GM10266 (cell line): ENCODE data around the gene SLC38A10.

Source experiments
- DNase-seq: peaks from one replicate; pipeline ENCODE4 v3.0.0; 2012; ENCODE audit errors: extremely low spot score
- TF ChIP-seq, protein P1 (sequence below): IDR thresholded peaks from 2 replicates; pipeline ENCODE4 v1.5.1; 2012; ENCODE audit warnings: mild to moderate bottlenecking, low read depth; ENCODE audit not compliant: control insufficient read depth, insufficient read depth; ENCODE audit errors: missing control alignments

Gene SLC38A10

DNA sequence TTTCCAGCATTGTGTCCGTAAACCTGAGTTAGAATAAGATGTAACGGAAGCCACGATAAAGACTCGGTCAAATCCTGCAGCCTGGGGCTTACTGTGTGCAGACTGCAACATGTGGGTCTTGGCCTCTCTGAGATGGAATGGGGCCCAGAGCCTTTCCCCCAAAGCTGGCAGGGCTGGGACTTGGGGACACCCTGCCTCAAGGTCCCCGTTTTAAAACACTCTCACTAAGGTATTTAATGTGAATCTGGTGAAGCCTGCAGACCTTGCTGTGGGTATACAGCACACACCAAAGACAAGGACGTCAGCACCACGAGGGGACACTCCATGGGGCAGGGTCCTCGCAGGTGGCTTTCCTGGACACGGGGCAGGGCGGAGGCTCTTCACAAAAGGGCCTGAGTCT lies 53.9 kb downstream of the SLC38A10 start:
- TF ChIP-seq, protein P1, sequence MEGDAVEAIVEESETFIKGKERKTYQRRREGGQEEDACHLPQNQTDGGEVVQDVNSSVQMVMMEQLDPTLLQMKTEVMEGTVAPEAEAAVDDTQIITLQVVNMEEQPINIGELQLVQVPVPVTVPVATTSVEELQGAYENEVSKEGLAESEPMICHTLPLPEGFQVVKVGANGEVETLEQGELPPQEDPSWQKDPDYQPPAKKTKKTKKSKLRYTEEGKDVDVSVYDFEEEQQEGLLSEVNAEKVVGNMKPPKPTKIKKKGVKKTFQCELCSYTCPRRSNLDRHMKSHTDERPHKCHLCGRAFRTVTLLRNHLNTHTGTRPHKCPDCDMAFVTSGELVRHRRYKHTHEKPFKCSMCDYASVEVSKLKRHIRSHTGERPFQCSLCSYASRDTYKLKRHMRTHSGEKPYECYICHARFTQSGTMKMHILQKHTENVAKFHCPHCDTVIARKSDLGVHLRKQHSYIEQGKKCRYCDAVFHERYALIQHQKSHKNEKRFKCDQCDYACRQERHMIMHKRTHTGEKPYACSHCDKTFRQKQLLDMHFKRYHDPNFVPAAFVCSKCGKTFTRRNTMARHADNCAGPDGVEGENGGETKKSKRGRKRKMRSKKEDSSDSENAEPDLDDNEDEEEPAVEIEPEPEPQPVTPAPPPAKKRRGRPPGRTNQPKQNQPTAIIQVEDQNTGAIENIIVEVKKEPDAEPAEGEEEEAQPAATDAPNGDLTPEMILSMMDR: no peak
- no peak for DNase-seq

DNA sequence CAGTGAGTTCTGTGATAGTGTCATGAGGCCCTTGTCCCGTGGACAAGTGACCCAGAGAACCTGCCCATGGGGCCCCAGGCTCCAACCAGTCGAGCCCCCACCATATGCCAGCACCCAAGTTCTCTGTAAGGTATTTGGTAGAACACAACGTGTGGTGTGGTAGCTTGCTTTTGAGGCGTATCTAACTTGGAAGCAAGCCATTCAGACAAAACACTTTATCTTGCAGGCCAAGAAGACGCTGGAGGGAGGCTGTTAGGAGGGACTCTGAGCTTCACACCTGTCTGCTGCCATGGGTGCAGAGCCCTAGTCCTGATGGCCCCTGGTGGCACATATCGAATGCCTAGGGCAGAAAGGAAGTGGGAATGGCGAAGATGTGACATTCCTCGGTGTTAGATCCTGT lies 54.3 kb downstream of the SLC38A10 start:
- TF ChIP-seq, protein P1: no peak
- DNase-seq: no peak

DNA sequence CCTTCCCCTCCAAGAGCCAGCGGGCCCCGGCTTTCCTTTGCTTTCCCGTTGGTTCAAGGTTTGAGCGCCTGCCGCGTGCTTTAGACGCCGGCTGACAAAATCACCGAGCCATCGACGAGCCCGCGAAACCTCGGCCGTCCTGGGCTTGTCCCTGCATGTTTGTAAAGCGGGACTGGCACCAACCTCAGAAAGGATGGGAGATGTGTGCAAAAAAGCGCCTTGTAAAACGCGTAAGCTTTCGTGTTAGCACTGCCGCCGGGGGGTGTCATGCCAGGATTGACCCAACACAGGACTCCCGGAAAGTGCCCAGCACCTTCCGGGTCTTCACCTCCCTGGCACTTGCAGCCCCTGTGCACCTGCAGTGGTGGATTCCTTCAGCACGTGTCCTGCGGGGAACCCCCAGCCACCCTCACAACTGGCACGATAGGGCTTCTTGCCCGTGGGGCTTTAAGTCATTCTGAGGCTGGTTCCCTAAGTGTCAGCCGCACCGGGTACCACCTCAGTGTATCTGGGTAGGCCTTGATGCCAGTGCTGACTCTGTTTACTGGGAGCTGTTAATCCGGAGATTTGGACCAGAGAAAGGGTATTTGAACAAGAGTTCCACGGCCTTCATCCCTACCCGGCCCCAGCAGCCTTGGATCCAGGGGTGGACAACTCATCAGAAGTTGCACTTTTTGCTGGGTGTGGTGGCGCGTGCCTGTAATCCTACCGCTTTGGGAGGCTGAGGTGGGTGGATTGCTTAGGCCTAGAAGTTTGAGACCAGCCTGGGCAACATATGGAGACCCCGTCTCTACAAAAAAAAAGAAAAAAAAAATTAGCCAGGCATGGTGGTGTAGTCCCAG lies 55.2 kb downstream of the SLC38A10 start:
- TF ChIP-seq, protein P1: no peak
- peak; percentile 70 for DNase-seq

DNA sequence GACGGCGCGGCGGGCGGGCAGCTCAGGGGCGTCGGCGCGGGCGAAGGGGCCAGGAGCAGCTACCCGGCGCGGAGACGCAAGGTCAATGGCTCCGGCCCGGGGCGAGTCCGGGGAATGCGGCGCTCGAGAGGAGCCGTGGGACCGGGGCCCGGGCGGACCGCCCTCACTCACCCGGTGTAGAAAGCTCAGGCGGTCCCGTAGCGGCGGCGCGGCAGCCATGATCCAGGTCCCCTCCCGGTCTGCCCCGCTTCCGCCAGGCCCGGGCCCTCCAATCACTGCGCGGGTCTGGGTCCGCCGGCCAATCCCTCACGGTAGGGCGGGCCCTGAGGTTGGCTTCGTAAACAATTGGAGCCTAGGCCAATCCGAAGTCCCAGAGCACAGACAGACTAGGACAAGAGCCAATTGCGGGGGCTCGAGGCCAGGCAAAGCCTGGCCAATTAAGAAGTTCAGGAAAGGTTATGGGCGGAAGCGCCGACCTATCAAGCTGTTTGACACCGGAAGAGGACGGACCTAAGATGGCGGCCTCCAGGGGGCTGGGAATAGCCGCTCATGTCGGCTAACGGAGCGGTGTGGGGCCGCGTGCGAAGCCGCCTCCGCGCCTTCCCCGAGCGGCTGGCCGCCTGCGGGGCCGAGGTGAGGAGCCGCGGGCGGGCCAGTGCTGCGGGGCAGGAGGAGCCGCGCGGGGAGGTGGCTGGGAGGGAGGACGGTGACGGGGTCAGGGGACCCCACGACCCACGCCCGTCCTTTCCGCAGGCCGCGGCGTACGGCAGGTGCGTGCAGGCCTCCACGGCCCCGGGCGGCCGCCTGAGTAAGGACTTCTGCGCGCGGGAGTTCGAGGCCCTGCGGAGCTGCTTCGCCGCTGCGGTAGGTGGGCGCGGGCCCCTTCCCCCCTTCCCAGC lies 56.0 kb downstream of the SLC38A10 start, which contains the start of the genes NDUFAF8 and TEPSIN:
NDUFAF8 (plus strand) TSS at position 504 of the 899 bp plus-strand sequence; CDS start at position 550, 46 bp downstream.
TEPSIN (minus strand) TSS at position 241 of the 899 bp plus-strand sequence; CDS start at position 219, 22 bp downstream.
- TF ChIP-seq, protein P1: no peak
- peak; percentile 100 for DNase-seq

DNA sequence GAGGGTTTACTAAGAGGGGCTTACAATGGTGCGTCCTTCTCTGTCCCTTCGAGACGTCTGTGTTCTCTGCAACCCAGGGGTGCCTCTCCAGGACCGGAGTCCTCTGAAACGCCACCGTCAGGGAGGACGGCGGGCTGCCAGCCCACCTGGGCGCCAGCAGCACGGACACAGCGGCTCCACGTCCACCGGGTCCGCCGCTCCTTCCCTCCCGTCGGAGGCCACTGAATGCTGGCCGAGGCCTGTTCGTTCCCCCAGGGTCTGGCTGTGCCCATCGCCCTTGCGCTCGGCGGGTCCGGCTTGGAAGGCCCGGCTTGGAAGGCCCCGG lies 56.7 kb downstream of the SLC38A10 start:
- no peak for DNase-seq
- TF ChIP-seq, protein P1: no peak

DNA sequence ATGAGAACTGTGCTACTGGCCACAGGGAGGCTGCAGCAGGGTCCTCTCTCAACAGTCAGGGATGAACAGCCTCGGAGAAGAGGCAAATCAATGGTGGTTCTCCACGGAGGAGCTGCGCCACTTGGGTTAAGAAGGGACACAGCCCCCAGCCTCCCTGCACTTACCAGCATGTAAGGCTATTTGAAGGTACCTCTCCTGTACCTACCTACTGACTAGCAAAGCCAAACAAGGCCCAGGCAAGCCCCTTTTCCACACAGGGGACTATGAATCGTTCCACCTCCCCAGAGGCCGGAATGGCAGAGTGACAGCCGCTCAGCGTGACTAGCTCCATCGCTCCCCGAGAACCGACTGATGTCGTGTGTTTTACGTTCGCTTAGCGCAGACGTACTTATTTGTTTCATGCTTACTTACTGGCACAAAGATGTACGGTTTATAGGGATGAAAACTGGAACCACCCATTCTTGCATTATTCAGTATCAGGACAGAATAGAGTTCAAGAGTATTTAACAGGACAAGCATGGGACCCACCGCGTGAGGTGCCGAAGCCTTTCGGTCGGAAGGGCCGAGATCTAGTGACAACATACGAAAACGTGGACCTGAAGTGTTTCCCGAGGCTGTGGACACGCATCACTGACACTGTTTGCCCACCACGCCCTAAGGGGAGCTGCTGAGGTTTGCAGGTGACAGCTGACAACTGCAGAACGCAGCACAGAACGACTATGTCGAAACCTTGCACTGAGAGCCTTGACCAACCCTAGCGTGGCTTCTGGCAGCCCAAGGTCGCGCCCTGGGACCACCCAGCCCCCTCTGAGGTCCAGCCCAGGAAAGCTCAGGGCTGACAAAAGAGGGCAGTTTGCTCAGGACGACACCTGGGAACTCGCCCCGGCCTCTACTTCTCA lies 57.3 kb downstream of the SLC38A10 start:
- TF ChIP-seq, protein P1: no peak
- no peak for DNase-seq
